NCI-H526 (cell line): Measurements from ENCODE around the gene LRRC53.

Experiments
- DNase-seq, 2 experiments: peaks; one replicate each; lab custom pipeline; 2025; lab: John Stamatoyannopoulos, UW

LRRC53 gene

GRCh38 chr1:74496669-74497068 is 15.7 kb downstream of the LRRC53 start:
- no peak for DNase-seq

- no peak for DNase-seq
These were observed 26.4 kb downstream of the LRRC53 start for GRCh38 chr1:74486036-74486435.

- no peak for DNase-seq
These were observed 26.8 kb downstream of the LRRC53 start for GRCh38 chr1:74485622-74486021.

GRCh38 chr1:74481607-74482006 is 30.8 kb downstream of the LRRC53 start:
- no peak for DNase-seq

GRCh38 chr1:74480068-74480467 is 32.3 kb downstream of the LRRC53 start:
- DNase-seq, result no peak

- DNase-seq, result no peak
These were observed 33.4 kb downstream of the LRRC53 start for GRCh38 chr1:74478979-74479378.

GRCh38 chr1:74474585-74474984 is 37.8 kb downstream of the LRRC53 start:
- DNase-seq, result no peak

GRCh38 chr1:74471470-74471869 is 40.9 kb downstream of the LRRC53 start:
- no peak for DNase-seq

- no peak for DNase-seq
These were observed 41.5 kb downstream of the LRRC53 start for GRCh38 chr1:74470936-74471335.

- DNase-seq, result no peak
These were observed 42.2 kb downstream of the LRRC53 start for GRCh38 chr1:74470251-74470650.

- DNase-seq, result peak; percentile 12 to 58
These were observed 43.3 kb downstream of the LRRC53 start for GRCh38 chr1:74468982-74469603.

GRCh38 chr1:74467786-74468377 is 44.5 kb downstream of the LRRC53 start:
- DNase-seq, result no peak

- no peak for DNase-seq
These were observed 47.2 kb downstream of the LRRC53 start for GRCh38 chr1:74465193-74465681.

GRCh38 chr1:74464037-74464436 is 48.4 kb downstream of the LRRC53 start:
- no peak for DNase-seq

GRCh38 chr1:74463333-74463988 is 49.0 kb downstream of the LRRC53 start:
- no peak for DNase-seq

- no peak for DNase-seq
These were observed 55.2 kb downstream of the LRRC53 start for GRCh38 chr1:74457253-74457652.

GRCh38 chr1:74455390-74455789 is 57.0 kb downstream of the LRRC53 start:
- no peak for DNase-seq

GRCh38 chr1:74453277-74453676 is 59.1 kb downstream of the LRRC53 start:
- no peak for DNase-seq

- no peak for DNase-seq
These were observed 60.4 kb downstream of the LRRC53 start for GRCh38 chr1:74452035-74452434.

- DNase-seq, result no peak
These were observed 75.4 kb downstream of the LRRC53 start for GRCh38 chr1:74437035-74437434.

GRCh38 chr1:74436078-74436477 is 76.3 kb downstream of the LRRC53 start:
- no peak for DNase-seq

GRCh38 chr1:74434321-74434720 is 78.1 kb downstream of the LRRC53 start:
- DNase-seq, result no peak

GRCh38 chr1:74432325-74432724 is 80.1 kb downstream of the LRRC53 start:
- DNase-seq, result no peak
